Activated CD8-positive, alpha-beta T cell treated with anti-CD3 and anti-CD28 coated beads, Interleukin-2, amount 10 ng/mL, durations not matched to agents 7 days and 5 days (primary cell): ENCODE measurements around the gene CHID1. TPM values are rescaled to one million over a fixed set of nuclear protein-coding genes. Genes with fewer than 3 reads are reported as not detected.

Experiments used
- ATAC-seq: fragments of 150-1000 bp; cut with Tn5 transposase; one replicate; pipeline ENCODE4 v1.10.0; 2021; ENCODE audit warnings: moderate library complexity
- CTCF ChIA-PET: fragments of 350-600 bp; sonication (Branson Sonifier 250); formaldehyde crosslinking; loops from one replicate; lab custom pipeline; 2021; ENCODE audit warnings: antibody characterized with exemption; lab: Charles Lee
- POLR2A ChIA-PET: fragments of 350-600 bp; sonication (Branson Sonifier 250); formaldehyde crosslinking; loops from one replicate; lab custom pipeline; 2021; ENCODE audit warnings: antibody characterized with exemption; lab: Charles Lee
- DNase-seq: peaks from one replicate; pipeline ENCODE4 v3.0.0-alpha.2; 2020
- H3K27ac Mint-ChIP-seq: one replicate; pipeline ENCODE4 v1.8.0; 2021; ENCODE audit warnings: mild to moderate bottlenecking, mixed read lengths
- H3K27me3 Mint-ChIP-seq: one replicate; pipeline ENCODE4 v1.8.0; 2021; ENCODE audit warnings: low read depth, mixed read lengths
- H3K36me3 Mint-ChIP-seq: one replicate; pipeline ENCODE4 v1.8.0; 2021; ENCODE audit warnings: low read depth, mixed read lengths
- H3K4me1 Mint-ChIP-seq: one replicate; pipeline ENCODE4 v1.8.0; 2021; ENCODE audit warnings: low read depth, mixed read lengths
- H3K4me3 Mint-ChIP-seq: one replicate; pipeline ENCODE4 v1.8.0; 2021; ENCODE audit warnings: mild to moderate bottlenecking, mixed read lengths
- H3K9me3 Mint-ChIP-seq: one replicate; pipeline ENCODE4 v1.8.0; 2022; ENCODE audit warnings: mixed read lengths; ENCODE audit not compliant: insufficient read depth
- total RNA-seq, 2 experiments: library from RNA; stranded (reverse); gene quantifications; one replicate each; pipeline ENCODE4 v1.2.3, GENCODE V29; 2021

CHID1 gene
- total RNA-seq, 2 experiments from 2014 or later, result 46.1 to 48.4 TPM

- no peaks in the 10 kb centered on the region for H3K4me1 Mint-ChIP-seq
Observed at GRCh38 chr11:947744-948143, 37.1 kb upstream of the CHID1 start.

DNA sequence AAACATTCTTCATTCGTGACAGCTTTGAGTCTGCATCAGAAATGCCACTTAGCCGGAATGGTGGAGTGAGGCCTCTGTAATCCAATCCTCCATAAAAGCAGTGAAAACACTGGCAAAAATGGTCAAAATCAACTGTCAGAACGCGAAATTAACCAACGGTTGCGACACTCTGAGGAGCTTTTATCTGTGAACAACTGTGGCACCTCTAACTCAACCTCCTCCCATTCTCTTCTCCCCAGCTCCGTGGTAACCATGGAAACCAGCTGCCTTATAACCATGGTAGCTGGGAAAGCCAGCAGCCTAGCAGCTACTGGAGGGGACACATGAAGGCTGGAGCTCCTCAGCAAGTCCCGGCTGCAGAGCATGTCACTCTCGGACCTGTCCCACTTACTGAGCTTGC, 35.4 kb upstream of the CHID1 start:
- Mint-ChIP-seq H3K4me3 (no peak overlapping the region), H3K9me3 (no peaks in the 10 kb centered on the region), H3K4me1 (no peaks in the 10 kb centered on the region), H3K36me3 (peaks cover 32% of the 10 kb centered on the region), H3K27ac (no peak overlapping the region), H3K27me3 (no peaks in the 10 kb centered on the region)
- CTCF ChIA-PET, result no interaction called here
- POLR2A ChIA-PET, result no interaction called here
- ATAC-seq (no peak), DNase-seq (no peak)

More at GRCh38 chr11:947744-948143, 37.1 kb upstream of the CHID1 start:
- Mint-ChIP-seq H3K4me3 (no peak overlapping the region), H3K27me3 (no peaks in the 10 kb centered on the region), H3K9me3 (no peaks in the 10 kb centered on the region), H3K36me3 (peaks cover 32% of the 10 kb centered on the region), H3K27ac (no peak overlapping the region)
- POLR2A ChIA-PET, result no interaction called here
- no peak for DNase-seq
- ATAC-seq, result no peak
- CTCF ChIA-PET, result interaction anchor here (1.2 to 1.5 kb wide), 2 partner anchors 23 to 103 kb away, joined by 3 read pairs; partner anchors contain the start of gene AP2A2

- H3K4me3 Mint-ChIP-seq, result no peak overlapping the region
- CTCF ChIA-PET, result no interaction called here
- H3K4me1 Mint-ChIP-seq, result peaks cover 10% of the 10 kb centered on the region
- POLR2A ChIA-PET, result no interaction called here
- H3K36me3 Mint-ChIP-seq, result peaks cover 28% of the 10 kb centered on the region
- H3K27ac Mint-ChIP-seq, result no peak overlapping the region
- no peak for ATAC-seq
- DNase-seq, result no peak
- H3K27me3 Mint-ChIP-seq, result no peaks in the 10 kb centered on the region
- no peaks in the 10 kb centered on the region for H3K9me3 Mint-ChIP-seq
Observed at GRCh38 chr11:944711-945470, 34.3 kb upstream of the CHID1 start.

DNA sequence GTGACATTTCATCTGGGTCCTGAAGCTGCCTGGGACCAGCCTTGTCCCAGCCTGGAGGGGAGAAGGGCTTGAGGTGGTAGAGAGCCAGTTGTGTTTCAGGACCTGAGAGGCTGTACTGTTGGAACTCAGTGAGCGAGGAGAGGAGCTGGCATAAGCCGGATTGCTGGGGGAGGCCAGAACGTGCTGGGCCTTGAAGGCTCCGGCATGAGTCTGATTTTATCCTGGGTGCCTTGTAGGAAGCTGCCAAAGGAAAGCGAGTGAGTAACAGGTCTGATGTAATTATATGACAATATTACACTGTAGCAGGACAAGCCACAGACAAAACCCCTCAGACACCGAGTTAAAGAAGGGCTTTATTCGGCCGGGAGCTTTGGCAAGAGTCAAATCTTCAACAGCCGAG, 32.2 kb upstream of the CHID1 start:
- Mint-ChIP-seq H3K36me3 (peaks cover 13% of the 10 kb centered on the region), H3K4me3 (no peak overlapping the region), H3K27me3 (no peaks in the 10 kb centered on the region), H3K4me1 (peaks cover 18% of the 10 kb centered on the region), H3K27ac (peak overlapping the region; percentile 10), H3K9me3 (no peaks in the 10 kb centered on the region)
- ChIA-PET POLR2A (no interaction called here), CTCF (no interaction called here)
- DNase-seq (no peak), ATAC-seq (no peak)

- Mint-ChIP-seq H3K9me3 (no peaks in the 10 kb centered on the region), H3K4me1 (peaks cover 27% of the 10 kb centered on the region), H3K36me3 (peaks cover 5% of the 10 kb centered on the region), H3K27ac (no peak overlapping the region), H3K27me3 (no peaks in the 10 kb centered on the region), H3K4me3 (no peak overlapping the region)
- ATAC-seq (no peak), DNase-seq (no peak)
- POLR2A ChIA-PET, result no interaction called here
- CTCF ChIA-PET, result no interaction called here
Observed at GRCh38 chr11:940496-941135, 30.0 kb upstream of the CHID1 start.

DNA sequence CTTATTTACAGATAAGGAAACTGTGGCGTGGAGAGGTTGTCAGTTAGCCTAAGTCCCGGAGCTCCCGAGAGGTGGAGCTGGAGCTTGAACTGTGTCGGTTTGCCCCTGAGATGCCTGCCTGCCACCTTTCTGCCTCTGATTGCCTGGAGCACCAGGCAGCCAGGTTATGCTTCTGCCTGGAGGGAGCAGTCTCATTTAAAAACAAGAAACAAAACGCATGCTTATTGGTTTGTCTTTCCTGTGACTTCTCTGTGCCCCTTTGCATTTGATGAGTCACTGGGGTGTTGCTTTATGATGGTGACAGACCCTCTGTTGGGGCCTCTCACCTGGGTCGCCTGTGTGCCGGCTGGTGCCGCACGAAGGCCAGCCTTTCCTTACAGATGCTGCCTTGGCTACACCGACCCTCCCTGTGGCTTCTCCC, 27.2 kb upstream of the CHID1 start:
- ChIA-PET POLR2A (no interaction called here), CTCF (interaction anchor here (0.9 kb wide), 1 partner anchor 9 kb away, joined by 3 read pairs; no protein-coding TSS in a partner anchor)
- Mint-ChIP-seq H3K4me1 (peaks cover 35% of the 10 kb centered on the region), H3K4me3 (no peak overlapping the region), H3K9me3 (no peaks in the 10 kb centered on the region), H3K27ac (no peak overlapping the region), H3K27me3 (no peaks in the 10 kb centered on the region), H3K36me3 (peaks cover 2% of the 10 kb centered on the region)
- ATAC-seq (no peak), DNase-seq (no peak)

DNA sequence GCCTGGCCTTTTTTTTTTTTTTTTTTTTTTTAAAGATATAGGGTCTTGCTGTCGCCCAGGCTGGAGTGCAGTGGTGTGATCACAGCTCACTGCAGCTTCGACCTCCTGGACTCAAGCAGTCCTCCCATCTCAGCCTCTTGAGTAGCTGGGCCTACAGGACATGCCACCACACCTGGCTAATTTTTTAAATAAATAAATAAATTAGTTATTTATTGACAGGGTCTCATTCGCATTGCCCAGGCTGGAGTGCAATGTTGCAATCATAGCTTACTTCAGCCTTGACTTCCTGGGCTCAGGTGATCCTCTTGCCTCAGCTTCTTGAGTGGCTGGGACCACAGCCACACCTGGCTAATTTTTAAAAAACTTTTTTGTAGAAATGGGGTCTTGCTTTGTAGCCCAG, 25.6 kb upstream of the CHID1 start:
- ATAC-seq (no peak), DNase-seq (no peak)
- POLR2A ChIA-PET, result no interaction called here
- Mint-ChIP-seq H3K9me3 (no peaks in the 10 kb centered on the region), H3K27me3 (no peaks in the 10 kb centered on the region), H3K4me3 (no peak overlapping the region), H3K27ac (no peak overlapping the region), H3K4me1 (peaks cover 43% of the 10 kb centered on the region), H3K36me3 (peaks cover 2% of the 10 kb centered on the region)
- CTCF ChIA-PET, result no interaction called here

DNA sequence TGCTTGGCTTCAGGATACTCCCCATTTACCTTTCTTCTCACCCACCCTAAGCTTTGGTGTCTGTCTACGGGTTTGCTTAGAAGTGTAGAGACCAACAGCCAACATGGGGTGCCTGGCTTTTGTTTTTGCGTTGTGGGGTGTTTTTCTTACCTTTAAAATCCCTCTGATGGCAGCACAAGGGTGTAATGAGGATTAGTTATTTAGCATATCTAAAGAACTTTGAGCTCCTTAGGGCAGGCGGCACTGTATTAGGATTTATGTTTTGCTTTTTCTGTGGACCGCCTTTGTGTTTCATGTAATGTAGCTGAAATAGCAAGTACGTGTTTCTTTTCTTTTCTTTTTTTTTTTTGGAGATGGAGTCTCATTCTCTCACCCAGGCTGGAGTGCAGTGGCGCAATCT, 23.9 kb upstream of the CHID1 start:
- Mint-ChIP-seq H3K27ac (no peak overlapping the region), H3K9me3 (no peaks in the 10 kb centered on the region), H3K4me3 (no peak overlapping the region), H3K36me3 (peaks cover 2% of the 10 kb centered on the region), H3K27me3 (no peaks in the 10 kb centered on the region), H3K4me1 (peaks cover 33% of the 10 kb centered on the region)
- DNase-seq, result no peak
- ATAC-seq, result no peak
- CTCF ChIA-PET, result no interaction called here
- POLR2A ChIA-PET, result no interaction called here

DNA sequence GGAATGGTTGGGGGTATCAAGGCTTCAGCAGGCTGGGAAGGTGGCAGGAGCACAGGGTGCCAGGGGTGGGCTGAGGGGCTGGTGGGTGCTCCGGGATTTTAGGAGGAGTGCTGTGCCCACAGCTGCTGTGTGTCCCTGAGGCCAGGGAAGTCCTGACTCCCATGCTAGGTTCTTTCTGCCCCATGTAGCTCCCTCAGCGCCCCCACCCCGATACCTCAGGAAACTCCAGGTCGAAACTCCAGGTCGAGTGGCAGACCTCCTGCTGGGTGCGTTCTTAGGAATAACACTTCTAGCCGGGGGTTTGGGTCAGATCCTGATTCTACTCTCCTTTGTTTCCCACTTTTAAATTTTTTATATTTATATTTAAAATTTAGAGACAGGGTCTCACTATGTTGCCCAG, 23.3 kb upstream of the CHID1 start:
- no peak overlapping the region for H3K4me3 Mint-ChIP-seq
- H3K4me1 Mint-ChIP-seq, result peaks cover 35% of the 10 kb centered on the region

GRCh38 chr11:933142-933851, 22.7 kb upstream of the CHID1 start:
- ChIA-PET CTCF (no interaction called here), POLR2A (interaction anchor here (0.5 kb wide), 1 partner anchor 22 kb away, joined by 3 read pairs; no protein-coding TSS in a partner anchor)
- Mint-ChIP-seq H3K27ac (no peak overlapping the region), H3K9me3 (no peaks in the 10 kb centered on the region), H3K4me3 (no peak overlapping the region), H3K36me3 (peaks cover 4% of the 10 kb centered on the region), H3K4me1 (peaks cover 42% of the 10 kb centered on the region), H3K27me3 (no peaks in the 10 kb centered on the region)
- no peak for DNase-seq
- no peak for ATAC-seq

More for the DNA sequence above, 23.3 kb upstream of the CHID1 start:
- DNase-seq, result no peak
- ATAC-seq, result no peak
- ChIA-PET CTCF (no interaction called here), POLR2A (interaction anchor here (0.5 kb wide), 1 partner anchor 22 kb away, joined by 3 read pairs; no protein-coding TSS in a partner anchor)
- Mint-ChIP-seq H3K36me3 (peaks cover 2% of the 10 kb centered on the region), H3K9me3 (no peaks in the 10 kb centered on the region), H3K27me3 (no peaks in the 10 kb centered on the region), H3K27ac (no peak overlapping the region)

DNA sequence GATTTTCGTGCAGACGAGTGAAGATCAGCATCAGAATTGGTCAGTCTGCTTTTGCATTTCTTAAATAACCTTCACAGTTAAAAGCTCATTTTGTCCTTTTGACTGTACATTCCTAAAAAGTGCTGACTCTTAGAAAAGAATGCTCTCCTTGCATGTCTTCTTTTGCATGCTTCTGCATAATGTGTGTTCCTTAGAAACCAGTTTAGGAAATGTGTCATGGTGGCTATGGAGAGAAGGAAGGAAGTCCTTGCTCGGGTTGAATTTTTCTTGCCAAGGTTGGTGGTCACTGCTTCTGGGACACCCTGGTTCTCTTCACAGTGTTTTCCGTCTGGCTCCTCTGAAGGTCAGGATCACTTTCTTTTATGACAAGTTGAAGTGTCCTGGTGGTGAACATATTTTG, 21.8 kb upstream of the CHID1 start:
- no peak for ATAC-seq
- Mint-ChIP-seq H3K4me1 (peaks cover 43% of the 10 kb centered on the region), H3K4me3 (no peak overlapping the region), H3K36me3 (peaks cover 4% of the 10 kb centered on the region), H3K27me3 (no peaks in the 10 kb centered on the region), H3K27ac (no peak overlapping the region), H3K9me3 (no peaks in the 10 kb centered on the region)
- POLR2A ChIA-PET, result no interaction called here
- CTCF ChIA-PET, result no interaction called here
- DNase-seq, result no peak

- Mint-ChIP-seq H3K27ac (no peak overlapping the region), H3K4me1 (peaks cover 48% of the 10 kb centered on the region), H3K4me3 (no peak overlapping the region), H3K36me3 (peaks cover 9% of the 10 kb centered on the region), H3K27me3 (no peaks in the 10 kb centered on the region), H3K9me3 (no peaks in the 10 kb centered on the region)
- CTCF ChIA-PET, result interaction anchor here (0.6 kb wide), 1 partner anchor 429 kb away, joined by 3 read pairs; no protein-coding TSS in a partner anchor
- no peak for DNase-seq
- no peak for ATAC-seq
- POLR2A ChIA-PET, result no interaction called here
Observed at GRCh38 chr11:931385-931784, 20.8 kb upstream of the CHID1 start.
